HepG2 (cell line): Measurements from ENCODE around the gene MAPK12. TPM values are rescaled to one million over a fixed set of nuclear protein-coding genes. Genes with fewer than 3 reads are reported as not detected.

Source experiments
- CBFB ChIP-seq: sonication (generic); formaldehyde crosslinking; IDR thresholded peaks from 2 replicates; pipeline ENCODE4 v1.4.0; 2020; ENCODE audit warnings: missing genetic modification reagents
- CEBPZ ChIP-seq: IDR thresholded peaks from 2 replicates; pipeline ENCODE4 v1.6.1; 2012; ENCODE audit warnings: low read length, improper control_type of control experiment
- CHD4 ChIP-seq: fragments of 200-600 bp; sonication (generic); IDR thresholded peaks from 2 replicates; pipeline ENCODE4 v1.7.0; 2017; ENCODE audit warnings: mild to moderate bottlenecking, low read length, borderline replicate concordance
- DRAP1 ChIP-seq: IDR thresholded peaks from 2 replicates; pipeline ENCODE4 v1.6.1; 2016; ENCODE audit warnings: missing genetic modification reagents, missing compliant biosample characterization
- ERF ChIP-seq: IDR thresholded peaks from 2 replicates; pipeline ENCODE4 v1.6.1; 2018; ENCODE audit warnings: missing biosample characterization, missing genetic modification reagents
- HIC2 ChIP-seq: sonication (generic); formaldehyde crosslinking; IDR thresholded peaks from 2 replicates; pipeline ENCODE4 v1.9.0; 2022; ENCODE audit warnings: low read depth, missing genetic modification reagents
- JDP2 ChIP-seq: sonication (generic); formaldehyde crosslinking; IDR thresholded peaks from 2 replicates; pipeline ENCODE4 v1.8.1; 2022; ENCODE audit warnings: missing genetic modification reagents, borderline replicate concordance
- LCORL ChIP-seq, 2 experiments: fragments of 450-650 bp in 1 of 2; sonication (generic) in 1 of 2; formaldehyde crosslinking in 1 of 2; IDR thresholded peaks; 2 replicates each; pipeline versions ENCODE4 v1.5.0 to v1.6.1; 2017 to 2020; ENCODE audit warnings: antibody characterized with exemption in 1 of 2, missing genetic modification reagents in 1 of 2
- NCOA5 ChIP-seq: sonication (generic); formaldehyde crosslinking; IDR thresholded peaks from 2 replicates; pipeline ENCODE4 v1.4.0; 2020; ENCODE audit warnings: missing genetic modification reagents
- NCOR1 ChIP-seq: fragments of 200-600 bp; sonication (generic); IDR thresholded peaks from 2 replicates; pipeline ENCODE4 v1.7.0; 2017; ENCODE audit warnings: antibody characterized with exemption, low read length, borderline replicate concordance
- NFRKB ChIP-seq: fragments of 450-650 bp; IDR thresholded peaks from 2 replicates; pipeline ENCODE4 v1.6.1; 2017
- NR2F2 ChIP-seq: IDR thresholded peaks from 2 replicates; pipeline ENCODE4 v1.6.1; 2012; ENCODE audit warnings: low read depth, inconsistent platforms, borderline replicate concordance
- POLR2AphosphoS5 ChIP-seq: IDR thresholded peaks from 2 replicates; pipeline ENCODE4 v1.6.1; 2012; ENCODE audit warnings: low read depth, low read length
- RBM22 ChIP-seq: fragments of 200-400 bp; formaldehyde crosslinking; optimal IDR thresholded peaks from 2 replicates; pipeline ENCODE3; 2017; ENCODE audit warnings: mild to moderate bottlenecking, low read length, moderate library complexity
- RELA ChIP-seq: sonication (generic); formaldehyde crosslinking; IDR thresholded peaks from 2 replicates; pipeline ENCODE4 v1.4.0; 2020; ENCODE audit warnings: missing genetic modification reagents
- SMC3 ChIP-seq: IDR thresholded peaks from 2 replicates; pipeline ENCODE4 v1.6.1; 2011; ENCODE audit warnings: low read length, improper control_type of control experiment
- ZNF124 ChIP-seq: sonication (generic); formaldehyde crosslinking; IDR thresholded peaks from 2 replicates; pipeline ENCODE4 v1.4.0; 2020; ENCODE audit warnings: missing genetic modification reagents
- ZNF530 ChIP-seq: sonication (generic); formaldehyde crosslinking; IDR thresholded peaks from 2 replicates; pipeline ENCODE4 v1.5.0; 2020; ENCODE audit warnings: low read depth, mild to moderate bottlenecking, missing genetic modification reagents
- ZNF768 ChIP-seq: sonication (generic); formaldehyde crosslinking; IDR thresholded peaks from 2 replicates; pipeline ENCODE4 v1.4.0; 2020; ENCODE audit warnings: missing genetic modification reagents
- polyA plus RNA-seq, 8 experiments: library from polyadenylated mRNA; depleted of rRNA in 3 of 8; stranded (reverse) in 7 of 8; unstranded in 1 of 8; fragments of >200 nt; fragmentation: Illumina TruSeq in 4 of 8; extraction: Trizol in 4 of 8; gene quantifications; 2 replicates each; pipeline versions ENCODE4 v1.2.1 to v1.2.3, GENCODE V29; 2011 to 2016; ENCODE audit warnings: low read depth in 4 of 8, missing spikeins in 1 of 8, mixed read lengths in 1 of 8; ENCODE audit not compliant: insufficient read depth in 1 of 8
- total RNA-seq, 5 experiments: library from RNA; depleted of rRNA; stranded (reverse); fragments of >200 nt; fragmentation: Illumina TruSeq; extraction: Trizol; gene quantifications; 2 replicates each; pipeline ENCODE4 v1.2.3, GENCODE V29; 2016; ENCODE audit warnings: low read depth in 1 of 5
- TF ChIP-seq, protein P1 (sequence below): sonication (generic); formaldehyde crosslinking; IDR thresholded peaks from 2 replicates; pipeline ENCODE4 v1.4.0; 2020; ENCODE audit warnings: missing genetic modification reagents, borderline replicate concordance
- TF ChIP-seq, protein P2 (sequence below): sonication (generic); formaldehyde crosslinking; IDR thresholded peaks from 2 replicates; pipeline ENCODE4 v1.4.0; 2020; ENCODE audit warnings: missing genetic modification reagents

The MAPK12 gene
- total and polyA plus RNA-seq, 2 of the 13 experiments (the other 11 are each of a cell fraction or from before 2014, with no cell fraction given): 22.2 to 23.3 TPM

GRCh38 chr22:50308597-50308935 is 47.1 kb upstream of the MAPK12 start (continued):
- TF ChIP-seq CHD4 (no peak), HIC2 (no peak), LCORL (IDR thresholded peaks at IDR 0.05) (no peak), LCORL (CRISPR knock-in tag; IDR thresholded peaks at IDR 0.05) (no peak), RELA (CRISPR knock-in tag) (no peak), CBFB (CRISPR knock-in tag) (no peak), DRAP1 (0 out of 2 replicates have a peak, but pooled peaks have one; percentile 1), ZNF768 (CRISPR knock-in tag) (no peak), POLR2AphosphoS5 (0 out of 2 replicates have a peak, but pooled peaks have one; percentile 24), ZNF124 (no peak), NCOA5 (CRISPR knock-in tag) (no peak), CEBPZ (no peak), NCOR1 (no peak), NR2F2 (no peak), ZNF530 (CRISPR knock-in tag) (no peak), NFRKB (no peak), ERF (CRISPR knock-in tag) (0 out of 2 replicates have a peak, but pooled peaks have one; percentile 49), RBM22 (no peak), SMC3 (no peak), JDP2 (CRISPR knock-in tag) (no peak)
- TF ChIP-seq, protein P1, sequence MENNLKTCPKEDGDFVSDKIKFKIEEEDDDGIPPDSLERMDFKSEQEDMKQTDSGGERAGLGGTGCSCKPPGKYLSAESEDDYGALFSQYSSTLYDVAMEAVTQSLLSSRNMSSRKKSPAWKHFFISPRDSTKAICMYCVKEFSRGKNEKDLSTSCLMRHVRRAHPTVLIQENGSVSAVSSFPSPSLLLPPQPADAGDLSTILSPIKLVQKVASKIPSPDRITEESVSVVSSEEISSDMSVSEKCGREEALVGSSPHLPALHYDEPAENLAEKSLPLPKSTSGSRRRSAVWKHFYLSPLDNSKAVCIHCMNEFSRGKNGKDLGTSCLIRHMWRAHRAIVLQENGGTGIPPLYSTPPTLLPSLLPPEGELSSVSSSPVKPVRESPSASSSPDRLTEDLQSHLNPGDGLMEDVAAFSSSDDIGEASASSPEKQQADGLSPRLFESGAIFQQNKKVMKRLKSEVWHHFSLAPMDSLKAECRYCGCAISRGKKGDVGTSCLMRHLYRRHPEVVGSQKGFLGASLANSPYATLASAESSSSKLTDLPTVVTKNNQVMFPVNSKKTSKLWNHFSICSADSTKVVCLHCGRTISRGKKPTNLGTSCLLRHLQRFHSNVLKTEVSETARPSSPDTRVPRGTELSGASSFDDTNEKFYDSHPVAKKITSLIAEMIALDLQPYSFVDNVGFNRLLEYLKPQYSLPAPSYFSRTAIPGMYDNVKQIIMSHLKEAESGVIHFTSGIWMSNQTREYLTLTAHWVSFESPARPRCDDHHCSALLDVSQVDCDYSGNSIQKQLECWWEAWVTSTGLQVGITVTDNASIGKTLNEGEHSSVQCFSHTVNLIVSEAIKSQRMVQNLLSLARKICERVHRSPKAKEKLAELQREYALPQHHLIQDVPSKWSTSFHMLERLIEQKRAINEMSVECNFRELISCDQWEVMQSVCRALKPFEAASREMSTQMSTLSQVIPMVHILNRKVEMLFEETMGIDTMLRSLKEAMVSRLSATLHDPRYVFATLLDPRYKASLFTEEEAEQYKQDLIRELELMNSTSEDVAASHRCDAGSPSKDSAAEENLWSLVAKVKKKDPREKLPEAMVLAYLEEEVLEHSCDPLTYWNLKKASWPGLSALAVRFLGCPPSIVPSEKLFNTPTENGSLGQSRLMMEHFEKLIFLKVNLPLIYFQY (CRISPR knock-in tag): no peak
- TF ChIP-seq, protein P2, sequence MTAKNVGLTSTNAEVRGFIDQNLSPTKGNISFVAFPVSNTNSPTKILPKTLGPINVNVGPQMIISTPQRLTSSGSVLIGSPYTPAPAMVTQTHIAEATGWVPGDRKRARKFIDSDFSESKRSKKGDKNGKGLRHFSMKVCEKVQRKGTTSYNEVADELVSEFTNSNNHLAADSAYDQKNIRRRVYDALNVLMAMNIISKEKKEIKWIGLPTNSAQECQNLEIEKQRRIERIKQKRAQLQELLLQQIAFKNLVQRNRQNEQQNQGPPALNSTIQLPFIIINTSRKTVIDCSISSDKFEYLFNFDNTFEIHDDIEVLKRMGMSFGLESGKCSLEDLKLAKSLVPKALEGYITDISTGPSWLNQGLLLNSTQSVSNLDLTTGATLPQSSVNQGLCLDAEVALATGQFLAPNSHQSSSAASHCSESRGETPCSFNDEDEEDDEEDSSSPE (CRISPR knock-in tag): no peak
